SK-N-SH treated with all-trans-retinoic acid at 6 μM for 48 hours (cell line): ENCODE data around the gene PDHB.
"Not testable (repeated sequence)": the region's sequence is repeated elsewhere in the genome, so short reads cannot be mapped to it uniquely, and the experiment has no call there.

Experiments used
- ATAC-seq: fragments of 200-7000 bp; cut with Tn5 transposase; 3 replicates; pipeline ENCODE4 v1.9.1; 2020; ENCODE audit warnings: mild to moderate bottlenecking, moderate library complexity
- ARNTL ChIP-seq: fragments of 450-650 bp; formaldehyde crosslinking; IDR thresholded peaks from 2 replicates; pipeline ENCODE4 v1.5.0; 2020; ENCODE audit warnings: low read depth, mild to moderate bottlenecking, moderate library complexity, borderline replicate concordance
- BACH2 ChIP-seq: fragments of 250-450 bp; sonication (Bioruptor Pico); IDR thresholded peaks from 2 replicates; pipeline ENCODE4 v1.9.0; 2021; ENCODE audit warnings: mild to moderate bottlenecking, borderline replicate concordance
- CREB5 ChIP-seq: fragments of 250-450 bp; sonication (Bioruptor Pico); IDR thresholded peaks from 2 replicates; pipeline ENCODE4 v1.5.1; 2020; ENCODE audit warnings: low read depth, mild to moderate bottlenecking, moderate library complexity
- CSDC2 ChIP-seq: fragments of 250-450 bp; sonication (Bioruptor Pico); IDR thresholded peaks from 2 replicates; pipeline ENCODE4 v1.5.0; 2020; ENCODE audit warnings: mild to moderate bottlenecking, moderate library complexity
- GLIS3 ChIP-seq: fragments of 250-450 bp; sonication (Bioruptor Pico); IDR thresholded peaks from 2 replicates; pipeline ENCODE4 v1.5.0; 2020; ENCODE audit warnings: mild to moderate bottlenecking, moderate library complexity
- OSR1 ChIP-seq: fragments of 250-450 bp; sonication (Bioruptor Pico); IDR thresholded peaks from 2 replicates; pipeline ENCODE4 v1.8.0; 2022; ENCODE audit warnings: moderate library complexity, mild to moderate bottlenecking, inconsistent platforms
- PATZ1 ChIP-seq: fragments of 250-450 bp; sonication (Bioruptor Pico); IDR thresholded peaks from 2 replicates; pipeline ENCODE4 v1.8.0; 2020; ENCODE audit warnings: mild to moderate bottlenecking, moderate library complexity, borderline replicate concordance
- POU6F1 ChIP-seq: fragments of 250-450 bp; sonication (Bioruptor Pico); IDR thresholded peaks from 2 replicates; pipeline ENCODE4 v1.8.0; 2021; ENCODE audit warnings: low read depth, mild to moderate bottlenecking, moderate library complexity, borderline replicate concordance
- RARB ChIP-seq: fragments of 250-450 bp; sonication (Bioruptor Pico); IDR thresholded peaks from 2 replicates; pipeline ENCODE4 v1.8.0; 2021; ENCODE audit warnings: mild to moderate bottlenecking, moderate library complexity
- TCF4 ChIP-seq: fragments of 250-450 bp; sonication (Bioruptor Pico); IDR thresholded peaks from 2 replicates; pipeline ENCODE4 v1.8.0; 2021; ENCODE audit warnings: mild to moderate bottlenecking, moderate library complexity, borderline replicate concordance
- TOX ChIP-seq: fragments of 250-450 bp; sonication (Bioruptor Pico); IDR thresholded peaks from 2 replicates; pipeline ENCODE4 v1.8.0; 2021; ENCODE audit warnings: mild to moderate bottlenecking, moderate library complexity, borderline replicate concordance
- TSHZ2 ChIP-seq: fragments of 250-450 bp; sonication (Bioruptor Pico); IDR thresholded peaks from 2 replicates; pipeline ENCODE4 v1.5.0; 2020; ENCODE audit warnings: mild to moderate bottlenecking, moderate library complexity
- ZC3H10 ChIP-seq: fragments of 250-450 bp; sonication (Bioruptor Pico); IDR thresholded peaks from 2 replicates; pipeline ENCODE4 v1.5.1; 2021; ENCODE audit warnings: mild to moderate bottlenecking, moderate library complexity
- ZFP30 ChIP-seq: fragments of 450-650 bp; formaldehyde crosslinking; IDR thresholded peaks from 2 replicates; pipeline ENCODE4 v1.5.0; 2022; ENCODE audit warnings: mild to moderate bottlenecking, moderate library complexity
- ZNF70 ChIP-seq: fragments of 450-650 bp; formaldehyde crosslinking; IDR thresholded peaks from 2 replicates; pipeline ENCODE4 v1.5.0; 2020; ENCODE audit warnings: mild to moderate bottlenecking, moderate library complexity

The PDHB gene

GRCh38 chr3:58441514-58442450, 8.2 kb upstream of the PDHB start (continued):
- TF ChIP-seq RARB (CRISPR knock-in tag) (no peak), ARNTL (CRISPR knock-in tag) (no peak), CREB5 (no peak), POU6F1 (CRISPR knock-in tag) (no peak), BACH2 (CRISPR knock-in tag) (no peak), TOX (no peak), GLIS3 (no peak)

GRCh38 chr3:58440996-58441355, 7.3 kb upstream of the PDHB start:
- not testable (repeated sequence) for ATAC-seq

- ATAC-seq = not testable (repeated sequence)
Observed at GRCh38 chr3:58437276-58437675, 3.6 kb upstream of the PDHB start.

GRCh38 chr3:58434990-58435389, 1.4 kb upstream of the PDHB start:
- peak; percentile 17; the same call in 2 of the 3 replicates for ATAC-seq

More at GRCh38 chr3:58434990-58435389, 1.4 kb upstream of the PDHB start:
- TF ChIP-seq GLIS3 = no peak
- no peak for TF ChIP-seq ZFP30 (CRISPR knock-in tag)
- no peak for TF ChIP-seq TSHZ2
- TF ChIP-seq OSR1 = no peak
- TF ChIP-seq ZNF70 (CRISPR knock-in tag) = no peak
- no peak for TF ChIP-seq TCF4 (CRISPR knock-in tag)
- no peak for TF ChIP-seq ARNTL (CRISPR knock-in tag)
- TF ChIP-seq PATZ1 (CRISPR knock-in tag) = no peak
- no peak for TF ChIP-seq CREB5
- TF ChIP-seq ZC3H10 (CRISPR knock-in tag) = no peak
- TF ChIP-seq POU6F1 (CRISPR knock-in tag) = no peak
- TF ChIP-seq CSDC2 (CRISPR knock-in tag) = no peak
- no peak for TF ChIP-seq RARB (CRISPR knock-in tag)
